K562 (cell line): ENCODE data around the gene CDK9. TPM values are rescaled to one million over a fixed set of nuclear protein-coding genes. Genes with fewer than 3 reads are reported as not detected.

Experiments
- CBFA2T2 ChIP-seq: fragments of 450-650 bp; conservative IDR thresholded peaks from 2 replicates; pipeline ENCODE4 v1.6.1; 2017; ENCODE audit warnings: mild to moderate bottlenecking
- SMARCA4 ChIP-seq: fragments of 450-650 bp; IDR thresholded peaks from 2 replicates; pipeline ENCODE4 v1.6.1; 2016
- ZNF174 ChIP-seq: fragments of 250-450 bp; sonication (Bioruptor Pico); IDR thresholded peaks from 2 replicates; pipeline ENCODE4 v1.4.0; 2020; ENCODE audit warnings: mild to moderate bottlenecking
- polyA plus RNA-seq, 8 experiments: library from polyadenylated mRNA; depleted of rRNA in 4 of 8; stranded (reverse) in 5 of 8; unstranded in 3 of 8; fragments of >200 nt; fragmentation: Nextera tagmentation in 2 of 8; fragmentation: Illumina TruSeq in 1 of 8; extraction: Ambion mirVana in 2 of 8; extraction: Trizol in 1 of 8; gene quantifications; 2 replicates each; pipeline versions ENCODE4 v1.2.1 to v1.2.3, GENCODE V29; 2011 to 2014; ENCODE audit warnings: inconsistent platforms in 1 of 8, missing spikeins in 1 of 8
- total RNA-seq, 7 experiments: library from RNA; depleted of rRNA in 6 of 7; stranded (reverse); fragments of >200 nt in 6 of 7; fragmentation: Illumina TruSeq in 2 of 7; extraction: Trizol in 2 of 7; gene quantifications; 2 replicates each; pipeline versions ENCODE4 v1.2.1 to v1.2.3, GENCODE V29; 2011 to 2021; ENCODE audit warnings: low replicate concordance in 1 of 7
- TF ChIP-seq, protein P1 (sequence below): fragments of 450-650 bp; IDR thresholded peaks from 2 replicates; pipeline ENCODE4 v1.6.1; 2016; ENCODE audit warnings: mild to moderate bottlenecking, moderate library complexity
- TF ChIP-seq, protein P2 (sequence below), 2 experiments: fragments of 250-450 bp in 1 of 2; fragments of 450-650 bp in 1 of 2; sonication (Bioruptor Pico) in 1 of 2; IDR thresholded peaks; 2 replicates each; pipeline versions ENCODE4 v1.6.1 to v1.8.0; 2016 to 2021; ENCODE audit warnings: mild to moderate bottlenecking in 2 of 2, moderate library complexity in 2 of 2, missing compliant biosample characterization in 1 of 2, missing genetic modification characterization in 1 of 2
- TF ChIP-seq, protein P3 (sequence below): sonication (generic); formaldehyde crosslinking; IDR thresholded peaks from 2 replicates; pipeline ENCODE4 v1.8.1; 2023; ENCODE audit warnings: mild to moderate bottlenecking, missing genetic modification reagents
- TF ChIP-seq, protein P4 (sequence below), 2 experiments: IDR thresholded peaks; 2 replicates each; pipeline ENCODE4 v1.6.1; 2012; ENCODE audit warnings: improper control_type of control experiment in 2 of 2, low read depth in 2 of 2, low read length in 2 of 2, borderline replicate concordance in 1 of 2

CDK9 gene
- total and polyA plus RNA-seq, 9 of the 15 experiments (the other 6 are each of a cell fraction or from before 2014, with no cell fraction given), result 4.2 to 78.6 (median 33.0) TPM

DNA sequence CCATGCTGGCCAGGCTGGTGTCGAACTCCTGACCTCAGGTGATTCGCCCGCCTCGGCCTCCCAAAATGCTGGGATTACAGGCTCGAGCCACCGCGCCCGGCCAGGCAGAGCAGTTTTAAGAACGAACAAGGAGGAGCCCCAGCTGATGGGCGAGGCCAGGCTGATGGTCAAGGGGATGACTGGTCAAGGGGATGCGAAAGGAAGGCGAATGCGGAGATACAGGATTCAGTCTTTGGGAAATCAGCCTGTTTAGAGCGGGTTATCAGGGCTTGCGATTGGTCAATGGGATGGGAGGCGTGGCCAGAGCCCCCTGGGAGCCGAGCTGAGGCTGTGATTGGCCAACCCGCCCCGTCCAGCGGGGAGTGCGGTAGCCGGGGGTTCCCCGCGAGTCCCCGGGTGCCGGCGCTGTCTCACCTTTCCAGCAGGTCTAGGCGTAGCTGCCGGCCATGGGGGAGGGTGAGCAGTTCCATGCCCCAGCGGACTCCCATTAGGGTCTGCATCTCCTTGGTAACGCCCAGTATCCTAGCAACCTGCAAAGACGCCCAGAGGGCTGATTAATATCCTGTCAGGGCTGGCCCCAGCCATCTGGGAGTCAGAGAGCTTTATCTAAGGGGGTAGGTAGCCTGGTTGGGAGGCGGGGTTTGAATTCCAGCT is 43.3 kb upstream of the CDK9 start (continued):
- TF ChIP-seq, protein P1, sequence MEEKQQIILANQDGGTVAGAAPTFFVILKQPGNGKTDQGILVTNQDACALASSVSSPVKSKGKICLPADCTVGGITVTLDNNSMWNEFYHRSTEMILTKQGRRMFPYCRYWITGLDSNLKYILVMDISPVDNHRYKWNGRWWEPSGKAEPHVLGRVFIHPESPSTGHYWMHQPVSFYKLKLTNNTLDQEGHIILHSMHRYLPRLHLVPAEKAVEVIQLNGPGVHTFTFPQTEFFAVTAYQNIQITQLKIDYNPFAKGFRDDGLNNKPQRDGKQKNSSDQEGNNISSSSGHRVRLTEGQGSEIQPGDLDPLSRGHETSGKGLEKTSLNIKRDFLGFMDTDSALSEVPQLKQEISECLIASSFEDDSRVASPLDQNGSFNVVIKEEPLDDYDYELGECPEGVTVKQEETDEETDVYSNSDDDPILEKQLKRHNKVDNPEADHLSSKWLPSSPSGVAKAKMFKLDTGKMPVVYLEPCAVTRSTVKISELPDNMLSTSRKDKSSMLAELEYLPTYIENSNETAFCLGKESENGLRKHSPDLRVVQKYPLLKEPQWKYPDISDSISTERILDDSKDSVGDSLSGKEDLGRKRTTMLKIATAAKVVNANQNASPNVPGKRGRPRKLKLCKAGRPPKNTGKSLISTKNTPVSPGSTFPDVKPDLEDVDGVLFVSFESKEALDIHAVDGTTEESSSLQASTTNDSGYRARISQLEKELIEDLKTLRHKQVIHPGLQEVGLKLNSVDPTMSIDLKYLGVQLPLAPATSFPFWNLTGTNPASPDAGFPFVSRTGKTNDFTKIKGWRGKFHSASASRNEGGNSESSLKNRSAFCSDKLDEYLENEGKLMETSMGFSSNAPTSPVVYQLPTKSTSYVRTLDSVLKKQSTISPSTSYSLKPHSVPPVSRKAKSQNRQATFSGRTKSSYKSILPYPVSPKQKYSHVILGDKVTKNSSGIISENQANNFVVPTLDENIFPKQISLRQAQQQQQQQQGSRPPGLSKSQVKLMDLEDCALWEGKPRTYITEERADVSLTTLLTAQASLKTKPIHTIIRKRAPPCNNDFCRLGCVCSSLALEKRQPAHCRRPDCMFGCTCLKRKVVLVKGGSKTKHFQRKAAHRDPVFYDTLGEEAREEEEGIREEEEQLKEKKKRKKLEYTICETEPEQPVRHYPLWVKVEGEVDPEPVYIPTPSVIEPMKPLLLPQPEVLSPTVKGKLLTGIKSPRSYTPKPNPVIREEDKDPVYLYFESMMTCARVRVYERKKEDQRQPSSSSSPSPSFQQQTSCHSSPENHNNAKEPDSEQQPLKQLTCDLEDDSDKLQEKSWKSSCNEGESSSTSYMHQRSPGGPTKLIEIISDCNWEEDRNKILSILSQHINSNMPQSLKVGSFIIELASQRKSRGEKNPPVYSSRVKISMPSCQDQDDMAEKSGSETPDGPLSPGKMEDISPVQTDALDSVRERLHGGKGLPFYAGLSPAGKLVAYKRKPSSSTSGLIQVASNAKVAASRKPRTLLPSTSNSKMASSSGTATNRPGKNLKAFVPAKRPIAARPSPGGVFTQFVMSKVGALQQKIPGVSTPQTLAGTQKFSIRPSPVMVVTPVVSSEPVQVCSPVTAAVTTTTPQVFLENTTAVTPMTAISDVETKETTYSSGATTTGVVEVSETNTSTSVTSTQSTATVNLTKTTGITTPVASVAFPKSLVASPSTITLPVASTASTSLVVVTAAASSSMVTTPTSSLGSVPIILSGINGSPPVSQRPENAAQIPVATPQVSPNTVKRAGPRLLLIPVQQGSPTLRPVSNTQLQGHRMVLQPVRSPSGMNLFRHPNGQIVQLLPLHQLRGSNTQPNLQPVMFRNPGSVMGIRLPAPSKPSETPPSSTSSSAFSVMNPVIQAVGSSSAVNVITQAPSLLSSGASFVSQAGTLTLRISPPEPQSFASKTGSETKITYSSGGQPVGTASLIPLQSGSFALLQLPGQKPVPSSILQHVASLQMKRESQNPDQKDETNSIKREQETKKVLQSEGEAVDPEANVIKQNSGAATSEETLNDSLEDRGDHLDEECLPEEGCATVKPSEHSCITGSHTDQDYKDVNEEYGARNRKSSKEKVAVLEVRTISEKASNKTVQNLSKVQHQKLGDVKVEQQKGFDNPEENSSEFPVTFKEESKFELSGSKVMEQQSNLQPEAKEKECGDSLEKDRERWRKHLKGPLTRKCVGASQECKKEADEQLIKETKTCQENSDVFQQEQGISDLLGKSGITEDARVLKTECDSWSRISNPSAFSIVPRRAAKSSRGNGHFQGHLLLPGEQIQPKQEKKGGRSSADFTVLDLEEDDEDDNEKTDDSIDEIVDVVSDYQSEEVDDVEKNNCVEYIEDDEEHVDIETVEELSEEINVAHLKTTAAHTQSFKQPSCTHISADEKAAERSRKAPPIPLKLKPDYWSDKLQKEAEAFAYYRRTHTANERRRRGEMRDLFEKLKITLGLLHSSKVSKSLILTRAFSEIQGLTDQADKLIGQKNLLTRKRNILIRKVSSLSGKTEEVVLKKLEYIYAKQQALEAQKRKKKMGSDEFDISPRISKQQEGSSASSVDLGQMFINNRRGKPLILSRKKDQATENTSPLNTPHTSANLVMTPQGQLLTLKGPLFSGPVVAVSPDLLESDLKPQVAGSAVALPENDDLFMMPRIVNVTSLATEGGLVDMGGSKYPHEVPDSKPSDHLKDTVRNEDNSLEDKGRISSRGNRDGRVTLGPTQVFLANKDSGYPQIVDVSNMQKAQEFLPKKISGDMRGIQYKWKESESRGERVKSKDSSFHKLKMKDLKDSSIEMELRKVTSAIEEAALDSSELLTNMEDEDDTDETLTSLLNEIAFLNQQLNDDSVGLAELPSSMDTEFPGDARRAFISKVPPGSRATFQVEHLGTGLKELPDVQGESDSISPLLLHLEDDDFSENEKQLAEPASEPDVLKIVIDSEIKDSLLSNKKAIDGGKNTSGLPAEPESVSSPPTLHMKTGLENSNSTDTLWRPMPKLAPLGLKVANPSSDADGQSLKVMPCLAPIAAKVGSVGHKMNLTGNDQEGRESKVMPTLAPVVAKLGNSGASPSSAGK, result no peak
- TF ChIP-seq, protein P2, sequence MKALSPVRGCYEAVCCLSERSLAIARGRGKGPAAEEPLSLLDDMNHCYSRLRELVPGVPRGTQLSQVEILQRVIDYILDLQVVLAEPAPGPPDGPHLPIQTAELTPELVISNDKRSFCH (CRISPR knock-in tag; IDR thresholded peaks at IDR 0.05), result no peak
- TF ChIP-seq, protein P2 (tag; IDR thresholded peaks at IDR 0.05), result peak; percentile 48; the same call in 1 of the 2 replicates
- TF ChIP-seq, protein P3, sequence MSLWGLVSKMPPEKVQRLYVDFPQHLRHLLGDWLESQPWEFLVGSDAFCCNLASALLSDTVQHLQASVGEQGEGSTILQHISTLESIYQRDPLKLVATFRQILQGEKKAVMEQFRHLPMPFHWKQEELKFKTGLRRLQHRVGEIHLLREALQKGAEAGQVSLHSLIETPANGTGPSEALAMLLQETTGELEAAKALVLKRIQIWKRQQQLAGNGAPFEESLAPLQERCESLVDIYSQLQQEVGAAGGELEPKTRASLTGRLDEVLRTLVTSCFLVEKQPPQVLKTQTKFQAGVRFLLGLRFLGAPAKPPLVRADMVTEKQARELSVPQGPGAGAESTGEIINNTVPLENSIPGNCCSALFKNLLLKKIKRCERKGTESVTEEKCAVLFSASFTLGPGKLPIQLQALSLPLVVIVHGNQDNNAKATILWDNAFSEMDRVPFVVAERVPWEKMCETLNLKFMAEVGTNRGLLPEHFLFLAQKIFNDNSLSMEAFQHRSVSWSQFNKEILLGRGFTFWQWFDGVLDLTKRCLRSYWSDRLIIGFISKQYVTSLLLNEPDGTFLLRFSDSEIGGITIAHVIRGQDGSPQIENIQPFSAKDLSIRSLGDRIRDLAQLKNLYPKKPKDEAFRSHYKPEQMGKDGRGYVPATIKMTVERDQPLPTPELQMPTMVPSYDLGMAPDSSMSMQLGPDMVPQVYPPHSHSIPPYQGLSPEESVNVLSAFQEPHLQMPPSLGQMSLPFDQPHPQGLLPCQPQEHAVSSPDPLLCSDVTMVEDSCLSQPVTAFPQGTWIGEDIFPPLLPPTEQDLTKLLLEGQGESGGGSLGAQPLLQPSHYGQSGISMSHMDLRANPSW (CRISPR knock-in tag), result no peak
- TF ChIP-seq, protein P4, sequence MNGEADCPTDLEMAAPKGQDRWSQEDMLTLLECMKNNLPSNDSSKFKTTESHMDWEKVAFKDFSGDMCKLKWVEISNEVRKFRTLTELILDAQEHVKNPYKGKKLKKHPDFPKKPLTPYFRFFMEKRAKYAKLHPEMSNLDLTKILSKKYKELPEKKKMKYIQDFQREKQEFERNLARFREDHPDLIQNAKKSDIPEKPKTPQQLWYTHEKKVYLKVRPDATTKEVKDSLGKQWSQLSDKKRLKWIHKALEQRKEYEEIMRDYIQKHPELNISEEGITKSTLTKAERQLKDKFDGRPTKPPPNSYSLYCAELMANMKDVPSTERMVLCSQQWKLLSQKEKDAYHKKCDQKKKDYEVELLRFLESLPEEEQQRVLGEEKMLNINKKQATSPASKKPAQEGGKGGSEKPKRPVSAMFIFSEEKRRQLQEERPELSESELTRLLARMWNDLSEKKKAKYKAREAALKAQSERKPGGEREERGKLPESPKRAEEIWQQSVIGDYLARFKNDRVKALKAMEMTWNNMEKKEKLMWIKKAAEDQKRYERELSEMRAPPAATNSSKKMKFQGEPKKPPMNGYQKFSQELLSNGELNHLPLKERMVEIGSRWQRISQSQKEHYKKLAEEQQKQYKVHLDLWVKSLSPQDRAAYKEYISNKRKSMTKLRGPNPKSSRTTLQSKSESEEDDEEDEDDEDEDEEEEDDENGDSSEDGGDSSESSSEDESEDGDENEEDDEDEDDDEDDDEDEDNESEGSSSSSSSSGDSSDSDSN (IDR thresholded peaks at IDR 0.05; ENCODE audit: borderline replicate concordance in 1 of 2, low read depth in 2 of 2, low read length in 2 of 2), result no peak
- TF ChIP-seq ZNF174 (CRISPR knock-in tag) (no peak), SMARCA4 (no peak), CBFA2T2 (peak; percentile 44)
